Right atrium auricular region (tissue), 2 donors: Measurements from ENCODE around the gene VGLL4. TPM values are rescaled to one million over a fixed set of nuclear protein-coding genes. Genes with fewer than 3 reads are reported as not detected.

Source experiments
- DNase-seq: peaks from one replicate; pipeline ENCODE4 v3.0.0-alpha.2; 2019; ENCODE audit warnings: low spot score
- H3K27ac ChIP-seq, 2 donors: fragments of 200-600 bp; sonication (generic); 1 replicate in 1 of 2; 2 replicates in 1 of 2; pipeline ENCODE4 v1.5.1; 2016 to 2019
- H3K27me3 ChIP-seq, 2 donors: fragments of 200-600 bp; sonication (generic); one replicate each; pipeline versions ENCODE4 v1.5.1 to v1.6.0; 2017 to 2019
- H3K36me3 ChIP-seq: fragments of 200-600 bp; sonication (generic); one replicate; pipeline ENCODE4 v1.5.1; 2016
- H3K4me1 ChIP-seq, 2 donors: fragments of 200-600 bp; sonication (generic); one replicate each; pipeline versions ENCODE4 v1.5.1 to v1.6.0; 2017 to 2019
- H3K4me3 ChIP-seq, 2 donors: fragments of 200-600 bp; sonication (generic); 1 replicate in 1 of 2; 2 replicates in 1 of 2; pipeline ENCODE4 v1.5.1; 2017 to 2019; ENCODE audit warnings: mild to moderate bottlenecking in 1 of 2, moderate library complexity in 1 of 2
- H3K9me3 ChIP-seq, 2 donors: fragments of 200-600 bp; sonication (generic); one replicate each; pipeline ENCODE4 v1.5.1; 2019
- total RNA-seq, 2 donors: library from RNA; depleted of rRNA; stranded (reverse); fragments of >200 nt; gene quantifications; one replicate each; pipeline ENCODE4 v1.1.0, GENCODE V29; 2016
- TF ChIP-seq, protein P1 (sequence below), 2 donors: fragments of 200-600 bp; sonication (generic); IDR thresholded peaks; one replicate each; pipeline ENCODE4 v1.5.1; 2019; ENCODE audit warnings: antibody characterized with exemption in 2 of 2

The VGLL4 gene
- total RNA-seq, 2 donors from 2014 or later, result 30.2 to 64.6 TPM

GRCh38 chr3:11632564-11632963, 11.2 kb downstream of the VGLL4 start:
- no peaks in the 10 kb centered on the region for H3K36me3 ChIP-seq
- H3K4me1 ChIP-seq, result peaks cover 0 to 63% of the 10 kb centered on the region in 2 donors
- DNase-seq, result no peak
- no peaks in the 10 kb centered on the region for H3K27me3 ChIP-seq
- peak overlapping the region; percentile 45 to 58 for H3K27ac ChIP-seq
- no peak overlapping the region for H3K4me3 ChIP-seq
- TF ChIP-seq, protein P1, sequence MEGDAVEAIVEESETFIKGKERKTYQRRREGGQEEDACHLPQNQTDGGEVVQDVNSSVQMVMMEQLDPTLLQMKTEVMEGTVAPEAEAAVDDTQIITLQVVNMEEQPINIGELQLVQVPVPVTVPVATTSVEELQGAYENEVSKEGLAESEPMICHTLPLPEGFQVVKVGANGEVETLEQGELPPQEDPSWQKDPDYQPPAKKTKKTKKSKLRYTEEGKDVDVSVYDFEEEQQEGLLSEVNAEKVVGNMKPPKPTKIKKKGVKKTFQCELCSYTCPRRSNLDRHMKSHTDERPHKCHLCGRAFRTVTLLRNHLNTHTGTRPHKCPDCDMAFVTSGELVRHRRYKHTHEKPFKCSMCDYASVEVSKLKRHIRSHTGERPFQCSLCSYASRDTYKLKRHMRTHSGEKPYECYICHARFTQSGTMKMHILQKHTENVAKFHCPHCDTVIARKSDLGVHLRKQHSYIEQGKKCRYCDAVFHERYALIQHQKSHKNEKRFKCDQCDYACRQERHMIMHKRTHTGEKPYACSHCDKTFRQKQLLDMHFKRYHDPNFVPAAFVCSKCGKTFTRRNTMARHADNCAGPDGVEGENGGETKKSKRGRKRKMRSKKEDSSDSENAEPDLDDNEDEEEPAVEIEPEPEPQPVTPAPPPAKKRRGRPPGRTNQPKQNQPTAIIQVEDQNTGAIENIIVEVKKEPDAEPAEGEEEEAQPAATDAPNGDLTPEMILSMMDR (IDR thresholded peaks at IDR 0.05), result no peak
- no peaks in the 10 kb centered on the region for H3K9me3 ChIP-seq

DNA sequence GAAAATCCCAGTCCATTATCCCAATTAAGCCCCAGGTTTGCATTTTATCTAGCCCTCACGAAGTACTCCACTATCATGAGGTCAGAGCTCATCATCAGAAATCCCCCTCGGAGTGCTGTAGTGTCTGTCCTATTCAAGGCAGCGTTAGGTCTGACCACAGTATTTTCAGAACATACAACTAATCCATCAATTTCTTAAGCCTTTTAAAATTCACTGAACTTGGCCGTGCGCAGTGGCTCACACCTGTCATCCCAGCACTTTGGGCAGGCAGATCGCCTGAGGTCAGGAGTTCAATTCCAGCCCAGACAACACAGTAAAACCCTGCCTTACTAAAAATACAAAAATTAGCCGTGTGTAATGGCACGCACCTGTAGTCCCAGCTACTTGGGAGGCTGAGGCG, 11.9 kb downstream of the VGLL4 start:
- H3K4me3 ChIP-seq, result no peak overlapping the region
- no peaks in the 10 kb centered on the region for H3K27me3 ChIP-seq
- no peaks in the 10 kb centered on the region for H3K36me3 ChIP-seq
- no peak for DNase-seq
- H3K4me1 ChIP-seq, result peaks cover 0 to 60% of the 10 kb centered on the region in 2 donors
- TF ChIP-seq, protein P1 (IDR thresholded peaks at IDR 0.05), result no peak
- no peaks in the 10 kb centered on the region for H3K9me3 ChIP-seq
- H3K27ac ChIP-seq, result peak overlapping the region in 1 of 2 donors; percentile 45

- H3K9me3 ChIP-seq, result no peaks in the 10 kb centered on the region
- no peaks in the 10 kb centered on the region for H3K36me3 ChIP-seq
- no peak for DNase-seq
- no peaks in the 10 kb centered on the region for H3K27me3 ChIP-seq
- H3K27ac ChIP-seq, result no peak overlapping the region
- TF ChIP-seq, protein P1 (IDR thresholded peaks at IDR 0.05), result no peak
- H3K4me1 ChIP-seq, result peaks cover 0 to 58% of the 10 kb centered on the region in 2 donors
- no peak overlapping the region for H3K4me3 ChIP-seq
Measured at GRCh38 chr3:11629716-11630115, 14.0 kb downstream of the VGLL4 start.

- no peaks in the 10 kb centered on the region for H3K9me3 ChIP-seq
Measured at GRCh38 chr3:11627612-11628011, 16.1 kb downstream of the VGLL4 start.

GRCh38 chr3:11626084-11626463, 17.6 kb downstream of the VGLL4 start:
- no peak overlapping the region for H3K27ac ChIP-seq

More at GRCh38 chr3:11627612-11628011, 16.1 kb downstream of the VGLL4 start:
- no peak for DNase-seq
- H3K27me3 ChIP-seq, result no peaks in the 10 kb centered on the region
- no peak overlapping the region for H3K4me3 ChIP-seq
- H3K4me1 ChIP-seq, result peaks cover 0 to 57% of the 10 kb centered on the region in 2 donors
- H3K27ac ChIP-seq, result no peak overlapping the region
- TF ChIP-seq, protein P1 (IDR thresholded peaks at IDR 0.05), result no peak
- no peaks in the 10 kb centered on the region for H3K36me3 ChIP-seq

More at GRCh38 chr3:11626084-11626463, 17.6 kb downstream of the VGLL4 start:
- Histone ChIP-seq H3K36me3 (no peaks in the 10 kb centered on the region), H3K27me3 (no peaks in the 10 kb centered on the region), H3K4me1 (peaks cover 0 to 43% of the 10 kb centered on the region in 2 donors), H3K9me3 (no peaks in the 10 kb centered on the region), H3K4me3 (no peak overlapping the region)
- TF ChIP-seq, protein P1 (IDR thresholded peaks at IDR 0.05), result no peak
- no peak for DNase-seq
